Sigmoid colon (tissue), 7 donors: Measurements from ENCODE around the gene IARS1. TPM values are rescaled to one million over a fixed set of nuclear protein-coding genes. Genes with fewer than 3 reads are reported as not detected.

ENCODE experiments used
- DNase-seq: peaks from one replicate; pipeline ENCODE4 v3.0.0-alpha.2; 2019
- H3K27ac ChIP-seq, 4 donors: fragments of 200-600 bp; sonication (generic); one replicate each; pipeline ENCODE4 v1.5.1; 2016 to 2019; ENCODE audit warnings: mild to moderate bottlenecking in 1 of 4
- H3K27me3 ChIP-seq, 3 donors: fragments of 200-600 bp; sonication (generic); one replicate each; pipeline ENCODE4 v1.5.1; 2019; ENCODE audit warnings: mild to moderate bottlenecking in 1 of 3
- H3K36me3 ChIP-seq, 4 donors: fragments of 200-600 bp; sonication (generic); one replicate each; pipeline ENCODE4 v1.5.1; 2016 to 2019
- H3K4me1 ChIP-seq, 4 donors: fragments of 200-600 bp; sonication (generic); one replicate each; pipeline ENCODE4 v1.5.1; 2017 to 2019
- H3K4me3 ChIP-seq, 4 donors: fragments of 200-600 bp; sonication (generic); one replicate each; pipeline ENCODE4 v1.5.1; 2017 to 2019; ENCODE audit warnings: mild to moderate bottlenecking in 2 of 4, moderate library complexity in 1 of 4
- H3K9me3 ChIP-seq, 4 donors: fragments of 200-600 bp in 3 of 4; sonication (generic) in 3 of 4; one replicate each; pipeline versions ENCODE4 v1.5.1 to v1.6.1; 2013 to 2019
- CTCF ChIP-seq, 4 experiments: fragments of 450-650 bp in 3 of 4; fragments of 200-600 bp in 1 of 4; IDR thresholded peaks; one replicate each; pipeline ENCODE4 v1.5.1; 2016 to 2019; ENCODE audit warnings: antibody characterized with exemption in 4 of 4, mild to moderate bottlenecking in 3 of 4, moderate library complexity in 2 of 4
- EP300 ChIP-seq, 4 donors: sonication (generic); formaldehyde crosslinking; IDR thresholded peaks; one replicate each; pipeline ENCODE4 v1.6.1; 2017; ENCODE audit warnings: antibody characterized with exemption in 4 of 4
- POLR2A ChIP-seq, 2 donors: fragments of 450-650 bp; IDR thresholded peaks; one replicate each; pipeline ENCODE4 v1.6.1; 2016; ENCODE audit warnings: antibody characterized with exemption in 2 of 2, mild to moderate bottlenecking in 2 of 2, moderate library complexity in 2 of 2
- POLR2AphosphoS5 ChIP-seq, 4 donors: sonication (generic); formaldehyde crosslinking; IDR thresholded peaks; one replicate each; pipeline ENCODE4 v1.6.1; 2017; ENCODE audit warnings: antibody characterized with exemption in 4 of 4
- WGBS, 2 donors: extraction: QIAGEN DNeasy Blood & Tissue Kit; methylation state at CpG; one replicate each; pipeline ENCODE4 v1.1.7; 2013; 5-methylcytosine and 5-hydroxymethylcytosine counted together
- intact Hi-C: fragments of 100-400 bp; cut with DNase I; formaldehyde crosslinking; loops from one replicate; pipeline ENCODE4 v1.15.1; 2023
- polyA plus RNA-seq, 3 donors: library from polyadenylated mRNA; stranded (reverse); fragments of 200-250 nt; gene quantifications; one replicate each; pipeline ENCODE4 v1.2.3, GENCODE V29; 2013
- total RNA-seq, 4 donors: library from RNA; depleted of rRNA; stranded (reverse); fragments of >200 nt; gene quantifications; one replicate each; pipeline ENCODE4 v1.1.0, GENCODE V29; 2016
- donor health status: healthy with polysubstance abuse.
- donor health status: Bipolar disorder and iron deficiency.
- donor health status: healthy.

Gene IARS1
- total and polyA plus RNA-seq, 7 donors = 9.0 to 62.4 (median 61.4) TPM

- DNase-seq = no peak
- Histone ChIP-seq H3K36me3 (peaks cover 0 to 30% (median 7%) of the 10 kb centered on the region in 4 donors), H3K27ac (no peak overlapping the region), H3K4me3 (no peak overlapping the region), H3K9me3 (no peaks in the 10 kb centered on the region), H3K27me3 (no peaks in the 10 kb centered on the region), H3K4me1 (peaks cover 0 to 28% (median 22%) of the 10 kb centered on the region in 4 donors)
- WGBS, 2 donors = 79 to 83% methylated on average over 1 of the region's 1 CpG
- TF ChIP-seq POLR2AphosphoS5 (IDR thresholded peaks at IDR 0.05) = no peak
- no peak for TF ChIP-seq EP300 (IDR thresholded peaks at IDR 0.05)
- TF ChIP-seq CTCF (IDR thresholded peaks at IDR 0.05) = no peak
- no peak for TF ChIP-seq POLR2A (IDR thresholded peaks at IDR 0.05)
- intact Hi-C loops = no loop called here
Observed at GRCh38 chr9:92290785-92291429, 2.6 kb downstream of the IARS1 start.

- Histone ChIP-seq H3K27me3 (no peaks in the 10 kb centered on the region), H3K9me3 (no peaks in the 10 kb centered on the region), H3K27ac (no peak overlapping the region), H3K4me1 (peaks cover 0 to 28% (median 22%) of the 10 kb centered on the region in 4 donors), H3K4me3 (no peak overlapping the region), H3K36me3 (peaks cover 0 to 40% (median 12%) of the 10 kb centered on the region in 4 donors)
- TF ChIP-seq POLR2A (IDR thresholded peaks at IDR 0.05) = no peak
- TF ChIP-seq POLR2AphosphoS5 (IDR thresholded peaks at IDR 0.05) = no peak
- TF ChIP-seq EP300 (IDR thresholded peaks at IDR 0.05) = no peak
- TF ChIP-seq CTCF (IDR thresholded peaks at IDR 0.05) = no peak
- intact Hi-C loops = no loop called here
- 96% methylated on average over 5 of the region's 5 CpGs for WGBS, 2 donors
- DNase-seq = no peak
Observed at GRCh38 chr9:92289708-92290390, 3.6 kb downstream of the IARS1 start.

GRCh38 chr9:92279302-92279701 lies 14.2 kb downstream of the IARS1 start:
- 93 to 99% methylated on average over 1 of the region's 1 CpG for WGBS, 2 donors
- no peaks in the 10 kb centered on the region for H3K27me3 ChIP-seq
- no peaks in the 10 kb centered on the region for H3K4me1 ChIP-seq
- H3K27ac ChIP-seq = no peak overlapping the region
- H3K36me3 ChIP-seq = peaks cover 0 to 97% (median 42%) of the 10 kb centered on the region in 4 donors
- TF ChIP-seq POLR2AphosphoS5 (IDR thresholded peaks at IDR 0.05) (no peak), EP300 (IDR thresholded peaks at IDR 0.05) (no peak), POLR2A (IDR thresholded peaks at IDR 0.05) (no peak)
- H3K9me3 ChIP-seq = no peaks in the 10 kb centered on the region
- intact Hi-C loops = loop anchor here (5.0 kb wide), 1 partner anchor 37 kb away; no protein-coding TSS in a partner anchor
- no peak for DNase-seq
- H3K4me3 ChIP-seq = no peak overlapping the region

GRCh38 chr9:92278110-92278509 lies 15.4 kb downstream of the IARS1 start:
- 88 to 93% methylated on average over 2 of the region's 2 CpGs for WGBS, 2 donors

More at GRCh38 chr9:92278110-92278509, 15.4 kb downstream of the IARS1 start:
- DNase-seq = no peak
- intact Hi-C loops = loop anchor here (5.0 kb wide), 1 partner anchor 36 kb away; no protein-coding TSS in a partner anchor
- Histone ChIP-seq H3K36me3 (peaks cover 0 to 99% (median 49%) of the 10 kb centered on the region in 4 donors), H3K9me3 (no peaks in the 10 kb centered on the region), H3K27me3 (no peaks in the 10 kb centered on the region), H3K27ac (no peak overlapping the region), H3K4me3 (no peak overlapping the region), H3K4me1 (no peaks in the 10 kb centered on the region)
- TF ChIP-seq POLR2AphosphoS5 (IDR thresholded peaks at IDR 0.05) (no peak), CTCF (IDR thresholded peaks at IDR 0.05) (no peak), EP300 (IDR thresholded peaks at IDR 0.05) (no peak), POLR2A (IDR thresholded peaks at IDR 0.05) (no peak)
